B cell (primary cell): ENCODE measurements around the gene EPN2. TPM values are rescaled to one million over a fixed set of nuclear protein-coding genes. Genes with fewer than 3 reads are reported as not detected.

Experiments
- ATAC-seq: fragments of 200-7000 bp; cut with Tn5 transposase; one replicate; pipeline ENCODE4 v1.10.0; 2021; ENCODE audit warnings: low read depth, mild to moderate bottlenecking, moderate number of reproducible peaks, moderate library complexity
- CTCF ChIA-PET: fragments of 350-600 bp; sonication (Branson Sonifier 250); formaldehyde crosslinking; loops from one replicate; lab custom pipeline; 2021; ENCODE audit warnings: antibody characterized with exemption, inconsistent platforms; lab: Charles Lee
- POLR2A ChIA-PET: fragments of 350-600 bp; sonication (Branson Sonifier 250); formaldehyde crosslinking; loops from one replicate; lab custom pipeline; 2021; ENCODE audit warnings: antibody characterized with exemption; lab: Charles Lee
- DNase-seq: peaks from one replicate; pipeline ENCODE4 v3.0.0; 2013
- H2AFZ ChIP-seq: 2 replicates; pipeline ENCODE4 v1.6.1; 2012; ENCODE audit warnings: mild to moderate bottlenecking, low read depth, low read length; ENCODE audit not compliant: insufficient read depth, poor library complexity, severe bottlenecking
- H3K27ac ChIP-seq, 2 donors: 1 replicate in 1 of 2; 2 replicates in 1 of 2; pipeline ENCODE4 v1.5.1; 2012 to 2013; ENCODE audit warnings: low read length in 2 of 2, mild to moderate bottlenecking in 2 of 2, moderate library complexity in 1 of 2
- H3K27me3 ChIP-seq, 4 experiments: fragments of 200-600 bp in 1 of 4; sonication (generic) in 1 of 4; replicated peaks in 1 of 4; 1 replicate in 2 of 4; 2 replicates in 2 of 4; pipeline versions ENCODE4 v1.6.1 to v1.7.0; 2013 to 2016; ENCODE audit warnings: low read length in 3 of 4, mild to moderate bottlenecking in 2 of 4, mixed read lengths in 1 of 4, moderate library complexity in 1 of 4; ENCODE audit not compliant: insufficient read depth in 4 of 4, control insufficient read depth in 3 of 4; ENCODE audit errors: control extremely low read depth in 1 of 4
- H3K36me3 ChIP-seq, 2 experiments: replicated peaks in 1 of 2; 1 replicate in 1 of 2; 2 replicates in 1 of 2; pipeline versions ENCODE4 v1.6.1 to v1.7.1; 2013; ENCODE audit warnings: low read length in 1 of 2; ENCODE audit not compliant: insufficient read depth in 2 of 2, control insufficient read depth in 1 of 2; ENCODE audit errors: control extremely low read depth in 1 of 2, extremely low read depth in 1 of 2
- H3K4me1 ChIP-seq, 2 donors: fragments of 200-600 bp in 1 of 2; sonication (generic) in 1 of 2; 1 replicate in 1 of 2; 2 replicates in 1 of 2; pipeline versions ENCODE4 v1.5.1 to v1.6.1; 2013 to 2017; ENCODE audit warnings: low read length in 2 of 2; ENCODE audit not compliant: control insufficient read depth in 2 of 2, insufficient read depth in 2 of 2
- H3K4me2 ChIP-seq: replicated peaks from 2 replicates; pipeline ENCODE3; 2012; ENCODE audit warnings: mild to moderate bottlenecking, low read depth, low read length; ENCODE audit not compliant: poor library complexity, severe bottlenecking
- H3K4me3 ChIP-seq, 5 experiments: fragments of 200-600 bp in 1 of 5; sonication (generic) in 1 of 5; 1 replicate in 3 of 5; 2 replicates in 2 of 5; pipeline versions ENCODE4 v1.5.1 to v1.7.0; 2011 to 2016; ENCODE audit warnings: low read length in 4 of 5, mild to moderate bottlenecking in 4 of 5, low read depth in 2 of 5, control low read depth in 1 of 5, moderate library complexity in 1 of 5; ENCODE audit not compliant: insufficient read depth in 1 of 5; ENCODE audit errors: control extremely low read depth in 1 of 5, extremely low read depth in 1 of 5
- H3K79me2 ChIP-seq: fragments of 200-600 bp; sonication (generic); one replicate; pipeline ENCODE4 v1.6.0; 2016; ENCODE audit warnings: low read length; ENCODE audit not compliant: control insufficient read depth, insufficient read depth
- H3K9ac ChIP-seq: fragments of 200-600 bp; sonication (generic); 2 replicates; pipeline ENCODE4 v1.6.1; 2017; ENCODE audit warnings: mild to moderate bottlenecking, low read length, moderate library complexity
- H3K9me3 ChIP-seq, 3 donors: one replicate each; pipeline versions ENCODE4 v1.6.1 to v1.7.1; 2013; ENCODE audit warnings: low read length in 2 of 3; ENCODE audit not compliant: control insufficient read depth in 2 of 3, insufficient read depth in 1 of 3; ENCODE audit errors: control extremely low read depth in 1 of 3
- H4K20me1 ChIP-seq: 2 replicates; pipeline ENCODE4 v1.6.0; 2012; ENCODE audit warnings: mild to moderate bottlenecking, low read length; ENCODE audit not compliant: insufficient read depth, control insufficient read depth, poor library complexity, severe bottlenecking
- H3K27ac Mint-ChIP-seq: one replicate; pipeline ENCODE4 v1.8.0; 2021; ENCODE audit warnings: mixed read lengths
- H3K27me3 Mint-ChIP-seq: one replicate; pipeline ENCODE4 v1.8.0; 2021; ENCODE audit warnings: mixed read lengths
- H3K4me1 Mint-ChIP-seq: one replicate; pipeline ENCODE4 v1.8.0; 2021; ENCODE audit warnings: mixed read lengths
- H3K4me3 Mint-ChIP-seq: one replicate; pipeline ENCODE4 v1.8.0; 2021; ENCODE audit warnings: mixed read lengths
- H3K9me3 Mint-ChIP-seq: one replicate; pipeline ENCODE4 v1.8.0; 2022; ENCODE audit warnings: mixed read lengths; ENCODE audit not compliant: insufficient read depth
- CTCF ChIP-seq: fragments of 200-600 bp; IDR thresholded peaks from one replicate; pipeline ENCODE4 v1.8.0; 2022; ENCODE audit warnings: antibody characterized with exemption, mild to moderate bottlenecking
- EZH2 ChIP-seq: IDR thresholded peaks from 2 replicates; pipeline ENCODE4 v1.6.1; 2012; ENCODE audit warnings: borderline replicate concordance, low read depth, mild to moderate bottlenecking, moderate library complexity, low read length; ENCODE audit not compliant: insufficient read depth, poor library complexity, severe bottlenecking
- WGBS: methylation state at CpG from one replicate; pipeline ENCODE4 v1.1.5; 2013; ENCODE audit warnings: missing lambda C conversion rate; ENCODE audit not compliant: insufficient coverage; 5-methylcytosine and 5-hydroxymethylcytosine counted together
- intact Hi-C: fragments of 100-400 bp; cut with micrococcal nuclease; formaldehyde crosslinking; loops from one replicate; pipeline ENCODE4 v1.10.0; 2022
- polyA plus RNA-seq: library from polyadenylated mRNA; depleted of rRNA; stranded (reverse); fragments of >200 nt; gene quantifications from 2 replicates; pipeline ENCODE4 v1.2.3, GENCODE V29; 2012
- total RNA-seq, 2 donors: library from RNA; stranded (reverse); fragments of 120-200 nt in 1 of 2; gene quantifications; 1 replicate in 1 of 2; 2 replicates in 1 of 2; pipeline versions ENCODE4 v1.2.3 to v1.2.4, GENCODE V29; 2013 to 2022

Gene EPN2
- total and polyA plus RNA-seq, 2 donors (not counting 1 experiment from before 2014, with no cell fraction given), result 15.7 to 35.6 TPM

GRCh38 chr17:19258371-19258770 is 21.2 kb downstream of the EPN2 start:
- 96% methylated on average over 5 of the region's 9 CpGs for WGBS
- Histone ChIP-seq H3K79me2 (peaks cover 16% of the 10 kb centered on the region), H3K4me3 (no peak overlapping the region), H2AFZ (no peak overlapping the region), H3K4me2 (no peak overlapping the region), H4K20me1 (peaks cover 6% of the 10 kb centered on the region), H3K4me1 (no peaks in the 10 kb centered on the region), H3K36me3 (no peaks in the 10 kb centered on the region), H3K27ac (no peak overlapping the region), H3K9ac (no peak overlapping the region), H3K9me3 (no peaks in the 10 kb centered on the region), H3K27me3 (peaks cover 0 to 6% (median 0%) of the 10 kb centered on the region in 4 experiments)
- no peak overlapping the region for H3K4me3 Mint-ChIP-seq
- peaks cover 2% of the 10 kb centered on the region for H3K9me3 Mint-ChIP-seq
- ChIA-PET CTCF (no interaction called here), POLR2A (no interaction called here)
- H3K27me3 Mint-ChIP-seq, result peaks cover 12% of the 10 kb centered on the region
- ATAC-seq (no peak), DNase-seq (no peak)
- intact Hi-C loops, result no loop called here
- peaks cover 11% of the 10 kb centered on the region for H3K4me1 Mint-ChIP-seq
- TF ChIP-seq EZH2 (no peak), CTCF (no peak)
- H3K27ac Mint-ChIP-seq, result no peak overlapping the region

- intact Hi-C loops, result no loop called here
- Histone ChIP-seq H3K4me2 (no peak overlapping the region), H3K9ac (no peak overlapping the region), H3K27me3 (peaks cover 0 to 6% (median 0%) of the 10 kb centered on the region in 4 experiments), H2AFZ (no peak overlapping the region), H3K27ac (no peak overlapping the region), H3K4me1 (no peaks in the 10 kb centered on the region), H3K4me3 (no peak overlapping the region), H3K36me3 (no peaks in the 10 kb centered on the region), H3K79me2 (peaks cover 12% of the 10 kb centered on the region), H4K20me1 (no peaks in the 10 kb centered on the region), H3K9me3 (no peaks in the 10 kb centered on the region)
- H3K4me1 Mint-ChIP-seq, result peaks cover 13% of the 10 kb centered on the region
- no peak overlapping the region for H3K4me3 Mint-ChIP-seq
- POLR2A ChIA-PET, result no interaction called here
- CTCF ChIA-PET, result interaction anchor here (1.3 kb wide), 1 partner anchor 11 kb away, joined by 3 read pairs; no protein-coding TSS in a partner anchor
- H3K27me3 Mint-ChIP-seq, result peaks cover 9% of the 10 kb centered on the region
- ATAC-seq (no peak), DNase-seq (no peak)
- no peaks in the 10 kb centered on the region for H3K9me3 Mint-ChIP-seq
- H3K27ac Mint-ChIP-seq, result no peak overlapping the region
- no peak for TF ChIP-seq EZH2
- no peak for TF ChIP-seq CTCF
- WGBS, result 20% methylated on average over 6 of the region's 7 CpGs
These were observed 23.8 kb downstream of the EPN2 start for GRCh38 chr17:19260958-19261357.
